H4 (cell line): Measurements from ENCODE around the gene MICU1. TPM values are rescaled to one million over a fixed set of nuclear protein-coding genes. Genes with fewer than 3 reads are reported as not detected.

ENCODE experiments used
- DNase-seq: peaks from one replicate; pipeline ENCODE4 v3.0.0-alpha.2; 2015; ENCODE audit warnings: low spot score
- total RNA-seq: library from RNA; depleted of rRNA; stranded (reverse); fragments of >200 nt; shearing (Covaris generic); gene quantifications from 2 replicates; pipeline ENCODE4 v1.2.3, GENCODE V29; 2014

The MICU1 gene
- total RNA-seq, 1 experiment from 2014 or later = 53.9 TPM

DNA sequence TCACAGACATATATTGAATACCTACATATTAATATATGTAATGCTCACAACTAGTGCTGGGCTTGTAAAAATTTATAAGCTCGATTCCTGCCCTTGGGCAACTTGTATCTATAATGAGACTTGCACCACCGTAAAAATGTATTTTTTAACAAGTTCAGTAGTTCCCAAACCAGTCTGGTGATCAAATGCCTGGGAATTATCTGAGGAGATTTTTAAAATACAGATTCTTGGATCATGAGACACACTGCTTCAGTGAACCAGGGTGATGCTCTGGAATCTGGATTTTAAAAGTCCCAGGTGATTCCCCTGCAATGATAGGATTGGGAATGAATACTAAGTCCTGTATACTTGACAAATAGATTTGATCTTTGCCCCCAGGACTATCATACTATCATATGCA is 4.3 kb upstream of the MICU1 start:
- DNase-seq = no peak

GRCh38 chr10:72626444-72626754 is 520 bp upstream of the MICU1 start:
- no peak for DNase-seq

DNA sequence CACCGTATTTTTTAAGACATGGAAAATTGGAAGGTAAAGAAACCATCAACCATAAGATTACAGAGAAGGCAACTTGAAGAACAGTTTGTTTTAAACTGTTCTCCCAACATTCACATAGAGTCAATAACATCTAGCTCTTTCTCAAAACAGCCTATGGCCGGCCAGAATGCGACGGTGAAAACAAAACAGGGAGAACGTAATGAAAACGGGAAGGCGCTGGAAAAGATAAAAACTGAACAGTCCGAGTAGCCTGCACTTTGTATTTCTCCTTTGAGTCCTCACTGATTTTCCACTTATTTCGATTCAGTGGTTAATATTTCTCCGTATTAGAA is 637 bp downstream of the MICU1 start:
- no peak for DNase-seq

DNA sequence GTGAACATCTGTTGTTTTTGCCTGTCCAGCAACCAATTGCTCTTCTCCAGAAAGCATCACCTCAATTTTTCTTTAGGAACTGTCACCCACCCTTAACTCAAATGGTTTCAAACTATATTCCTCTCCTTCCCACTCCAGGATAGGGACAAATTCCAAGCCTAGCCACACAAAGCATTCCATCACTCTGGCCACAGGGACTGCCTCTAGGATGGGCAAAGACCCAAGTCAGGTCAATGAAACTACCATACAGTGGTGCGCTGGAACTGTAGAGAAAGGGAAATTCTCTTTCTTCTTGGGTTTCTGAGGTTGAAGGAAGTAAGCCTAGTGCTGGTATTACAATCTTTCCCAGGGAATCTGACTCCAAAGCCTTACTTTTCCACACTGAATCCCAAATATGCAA is 3.6 kb downstream of the MICU1 start:
- DNase-seq = no peak

- DNase-seq = no peak
Measured at GRCh38 chr10:72616716-72617115, 9.2 kb downstream of the MICU1 start.

DNA sequence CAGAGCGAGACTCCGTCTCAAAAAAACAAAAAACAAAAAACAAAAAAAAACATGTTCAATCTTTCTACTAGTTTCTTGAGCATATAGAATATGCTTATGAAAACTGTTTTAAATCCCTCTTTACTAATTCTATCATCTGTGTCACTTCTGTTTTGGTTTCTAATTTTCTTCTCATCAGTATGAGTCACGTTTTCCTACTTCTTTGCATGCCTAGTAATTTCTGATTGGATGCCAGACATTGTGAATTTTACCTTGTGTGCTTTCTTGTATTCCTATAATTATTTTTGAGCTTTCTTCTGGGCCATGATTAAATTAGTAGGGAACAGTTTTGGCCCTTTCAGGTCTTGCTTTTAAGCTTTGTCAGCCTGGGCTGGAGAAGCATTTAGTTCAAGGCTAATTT is 9.9 kb downstream of the MICU1 start:
- DNase-seq = no peak

- DNase-seq = peak; percentile 21
Measured at GRCh38 chr10:72612203-72612826, 13.6 kb downstream of the MICU1 start.

- DNase-seq = no peak
Measured at GRCh38 chr10:72611783-72612182, 14.1 kb downstream of the MICU1 start.

- no peak for DNase-seq
Measured at GRCh38 chr10:72610466-72610865, 15.4 kb downstream of the MICU1 start.

DNA sequence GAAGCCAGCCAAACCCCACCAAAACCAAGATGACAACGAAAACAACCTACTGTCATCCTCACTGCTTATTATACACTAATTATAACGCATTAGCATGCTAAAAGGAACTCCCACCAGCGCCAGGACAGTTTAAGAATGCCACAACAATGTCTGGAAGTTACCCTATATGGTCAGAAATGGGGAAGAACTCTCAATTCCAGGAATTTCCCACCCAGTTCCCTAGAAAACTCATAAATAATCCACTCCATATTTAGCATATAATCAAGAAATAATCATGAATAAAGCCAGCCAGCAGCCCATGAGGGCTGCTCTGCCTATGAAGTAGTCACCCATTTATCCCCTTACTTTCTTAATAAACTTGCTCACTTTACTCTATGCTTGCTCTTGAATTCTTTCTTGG is 20.8 kb downstream of the MICU1 start:
- DNase-seq = no peak

DNA sequence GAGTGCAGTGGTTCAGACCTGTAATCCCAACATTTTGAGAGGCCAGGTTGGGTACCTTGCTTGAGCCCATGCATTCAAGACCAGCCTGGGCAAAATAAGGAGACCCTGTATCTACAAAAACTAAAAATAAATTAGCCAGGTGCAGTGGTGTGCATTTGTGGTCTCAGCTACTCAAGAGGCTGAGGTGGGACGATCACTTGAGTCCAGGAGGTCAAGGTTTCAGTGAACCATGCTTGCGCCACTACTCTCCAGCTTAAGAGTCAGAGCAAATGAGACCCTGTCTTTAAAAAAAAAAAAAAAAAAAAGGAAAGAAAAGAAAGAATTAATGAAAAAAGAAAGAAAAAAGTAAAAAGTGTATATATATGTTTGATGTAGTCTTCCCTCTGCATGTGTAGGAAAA is 24.7 kb downstream of the MICU1 start:
- DNase-seq = no peak

- no peak for DNase-seq
Measured at GRCh38 chr10:72598769-72599701, 26.8 kb downstream of the MICU1 start.

DNA sequence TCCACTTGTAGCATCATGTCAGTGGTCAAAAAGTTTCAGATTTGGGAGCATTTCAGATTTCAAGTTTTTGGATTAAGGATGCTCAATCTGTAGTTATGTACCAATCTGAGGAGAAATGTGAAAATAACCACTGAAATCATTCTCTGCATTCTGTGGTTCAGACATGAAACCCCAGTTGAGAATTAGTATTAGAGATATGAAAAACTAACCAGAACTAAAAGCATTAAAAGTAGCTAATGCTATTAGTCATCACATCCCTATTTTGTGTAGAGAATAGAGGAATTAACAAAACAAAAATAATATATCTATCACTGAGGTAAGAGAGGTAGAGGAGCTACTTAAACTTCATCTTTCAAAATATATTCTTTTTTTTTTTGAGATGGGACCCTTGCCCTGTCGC is 28.0 kb downstream of the MICU1 start:
- DNase-seq = no peak

- no peak for DNase-seq
Measured at GRCh38 chr10:72595436-72595835, 30.4 kb downstream of the MICU1 start.

GRCh38 chr10:72593963-72594362 is 31.9 kb downstream of the MICU1 start:
- DNase-seq = no peak

- DNase-seq = no peak
Measured at GRCh38 chr10:72588266-72588665, 37.6 kb downstream of the MICU1 start.

DNA sequence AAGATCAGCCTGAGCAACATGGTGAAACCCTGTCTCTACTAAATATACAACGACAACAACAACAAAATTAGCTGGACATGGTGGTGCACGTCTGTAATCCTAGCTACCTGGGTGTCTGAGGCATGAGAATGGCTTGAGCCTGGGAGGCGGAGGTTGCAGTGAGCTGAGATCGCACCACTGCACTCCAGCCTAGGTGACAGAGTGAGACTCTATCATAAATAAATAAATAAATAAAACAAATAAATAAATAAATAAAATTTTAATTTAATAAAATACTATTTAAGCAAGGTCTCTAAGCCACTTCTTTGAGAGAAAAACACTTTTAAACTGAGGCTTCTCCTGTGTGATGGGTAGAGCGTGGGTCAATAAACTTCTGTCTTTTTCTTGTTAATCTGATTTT is 38.3 kb downstream of the MICU1 start:
- no peak for DNase-seq

- no peak for DNase-seq
Measured at GRCh38 chr10:72574636-72575035, 51.2 kb downstream of the MICU1 start.

DNA sequence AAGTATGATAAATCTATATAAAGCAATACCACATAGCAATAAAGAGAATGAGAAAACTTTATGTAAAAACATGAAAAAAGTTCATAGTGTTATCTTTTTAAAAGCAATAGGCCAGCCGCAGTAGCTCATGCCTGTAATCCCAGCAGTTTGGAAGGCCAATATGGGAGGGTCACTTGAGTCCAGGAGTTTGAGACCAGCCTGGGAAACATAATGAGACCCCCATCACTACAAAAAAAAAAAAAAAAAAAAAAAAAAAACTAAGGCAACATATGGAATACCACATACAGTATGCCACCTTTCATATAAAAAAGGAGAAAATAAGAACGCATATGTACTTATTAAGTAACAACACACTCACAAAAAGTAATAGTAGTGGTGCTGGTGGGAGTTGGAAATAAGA is 52.8 kb downstream of the MICU1 start:
- DNase-seq = no peak

- no peak for DNase-seq
Measured at GRCh38 chr10:72567889-72568640, 57.8 kb downstream of the MICU1 start.

GRCh38 chr10:72567421-72567820 is 58.5 kb downstream of the MICU1 start:
- peak; percentile 41 for DNase-seq

GRCh38 chr10:72564596-72564995 is 61.3 kb downstream of the MICU1 start:
- DNase-seq = no peak
